IPS DF 6.9 (cell line): Measurements from ENCODE around the gene EFCAB6.

Source experiments
- DNase-seq: peaks from one replicate; pipeline ENCODE4 v3.0.0-alpha.2; 2013; ENCODE audit warnings: low read depth, low spot score
- H3K27ac ChIP-seq: one replicate; pipeline ENCODE4 v1.5.1; 2013; ENCODE audit warnings: low read length, control low read depth
- H3K27me3 ChIP-seq: 2 replicates; pipeline ENCODE4 v1.6.1; 2013; ENCODE audit warnings: mild to moderate bottlenecking, low read length; ENCODE audit not compliant: control insufficient read depth, insufficient read depth
- H3K36me3 ChIP-seq: 2 replicates; pipeline ENCODE4 v1.6.1; 2013; ENCODE audit warnings: low read length; ENCODE audit not compliant: control insufficient read depth, insufficient read depth
- H3K4me1 ChIP-seq: 2 replicates; pipeline ENCODE4 v1.6.1; 2013; ENCODE audit warnings: low read length; ENCODE audit not compliant: control insufficient read depth, insufficient read depth
- H3K4me3 ChIP-seq: 2 replicates; pipeline ENCODE4 v1.5.1; 2013; ENCODE audit warnings: mild to moderate bottlenecking, low read length
- H3K9me3 ChIP-seq: 2 replicates; pipeline ENCODE4 v1.6.1; 2013; ENCODE audit warnings: low read length, inconsistent platforms; ENCODE audit not compliant: control insufficient read depth, insufficient read depth
- WGBS: extraction: QIAGEN DNeasy Blood & Tissue Kit; methylation state at CpG from one replicate; pipeline ENCODE4 v1.1.7; 2013; ENCODE audit warnings: mixed read lengths, missing lambda C conversion rate; ENCODE audit not compliant: insufficient read length, insufficient coverage; 5-methylcytosine and 5-hydroxymethylcytosine counted together

EFCAB6 gene

DNA sequence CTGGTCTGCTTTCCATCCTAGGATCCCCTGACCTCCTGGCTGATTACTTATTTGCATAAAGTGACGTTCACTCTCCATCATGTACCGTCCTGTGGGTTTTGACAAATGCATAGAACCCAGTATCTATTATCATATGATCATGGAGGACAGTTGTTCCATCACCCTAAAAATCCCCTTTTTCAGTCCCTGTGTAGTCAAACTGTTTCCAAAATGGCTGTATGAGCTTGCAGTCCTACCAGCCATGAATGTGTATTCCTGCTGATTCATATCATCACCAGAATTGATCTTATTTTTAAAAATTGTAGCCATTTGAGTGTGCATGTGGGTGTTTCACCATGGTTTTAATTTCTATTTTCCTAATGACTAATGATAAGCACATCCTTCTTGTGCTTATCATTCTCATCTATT is 291.5 kb downstream of the EFCAB6 start:
- H3K4me3 ChIP-seq: no peak overlapping the region
- no CpG with 5 or more reads among the region's 2 CpGs for WGBS
- no peaks in the 10 kb centered on the region for H3K4me1 ChIP-seq
- no peaks in the 10 kb centered on the region for H3K36me3 ChIP-seq
- no peaks in the 10 kb centered on the region for H3K9me3 ChIP-seq
- DNase-seq: no peak
- H3K27me3 ChIP-seq: no peaks in the 10 kb centered on the region
- no peak overlapping the region for H3K27ac ChIP-seq

DNA sequence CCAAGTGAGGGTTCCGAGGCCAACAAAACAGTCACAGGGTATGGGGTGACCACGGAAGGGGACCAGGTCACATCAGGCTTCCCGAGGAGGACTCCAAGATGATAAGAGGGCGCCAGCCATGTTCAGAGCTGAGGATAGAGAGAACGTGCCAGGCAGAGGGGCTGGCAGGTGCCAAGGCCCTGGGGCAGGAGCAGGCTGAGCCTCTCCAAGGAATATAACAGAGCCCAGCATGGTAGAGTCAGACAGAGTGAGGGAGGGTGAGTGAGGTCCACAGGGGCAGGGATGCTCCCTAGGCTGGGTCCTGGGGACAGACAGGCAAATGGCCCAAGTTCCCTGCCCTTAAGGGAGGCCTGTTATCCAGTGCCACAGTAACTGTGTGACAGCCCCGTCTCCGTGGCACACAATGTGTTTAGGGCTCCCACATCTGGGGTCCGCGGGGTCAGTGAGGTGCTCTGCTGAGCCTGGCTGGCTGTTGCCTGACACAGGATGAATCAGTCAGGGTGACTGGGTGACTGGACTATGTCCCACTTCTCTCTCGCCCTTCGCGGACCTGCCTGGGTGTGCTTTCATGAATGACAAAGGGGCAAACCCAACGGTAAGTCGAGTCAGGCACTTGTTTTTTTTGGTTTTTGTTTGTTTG is 295.0 kb downstream of the EFCAB6 start:
- Histone ChIP-seq H3K27ac (no peak overlapping the region), H3K4me1 (peaks cover under 1% of the 10 kb centered on the region; the same call in 1 of the 2 replicates), H3K27me3 (no peaks in the 10 kb centered on the region), H3K9me3 (no peaks in the 10 kb centered on the region), H3K4me3 (no peak overlapping the region), H3K36me3 (no peaks in the 10 kb centered on the region)
- DNase-seq: no peak
- WGBS: no CpG with 5 or more reads among the region's 14 CpGs

DNA sequence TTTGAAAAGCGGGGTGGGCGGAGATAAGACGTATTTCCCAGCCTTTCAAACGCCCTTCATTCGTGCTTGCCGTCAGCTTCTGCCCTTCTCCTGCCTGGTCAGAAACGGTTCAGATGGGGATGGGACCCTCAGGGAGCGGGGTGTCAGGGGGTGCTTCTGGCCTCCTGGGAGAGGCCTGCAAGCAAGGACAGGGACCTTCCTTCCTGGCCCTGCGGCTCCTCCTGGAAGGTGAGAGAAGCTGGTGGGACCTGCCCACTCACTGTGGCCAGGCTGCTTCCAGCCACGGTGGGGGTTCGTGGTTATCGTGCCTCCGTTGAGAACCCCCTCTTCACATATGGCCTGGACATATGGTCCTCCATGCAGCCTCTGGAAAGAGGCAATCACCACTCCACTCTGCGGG is 295.7 kb downstream of the EFCAB6 start:
- no peak for DNase-seq
- no peak overlapping the region for H3K4me3 ChIP-seq
- no peaks in the 10 kb centered on the region for H3K36me3 ChIP-seq
- no peaks in the 10 kb centered on the region for H3K9me3 ChIP-seq
- WGBS: no CpG with 5 or more reads among the region's 14 CpGs
- peaks cover 1% of the 10 kb centered on the region; the same call in 1 of the 2 replicates for H3K4me1 ChIP-seq
- no peaks in the 10 kb centered on the region for H3K27me3 ChIP-seq
- no peak overlapping the region for H3K27ac ChIP-seq

DNA sequence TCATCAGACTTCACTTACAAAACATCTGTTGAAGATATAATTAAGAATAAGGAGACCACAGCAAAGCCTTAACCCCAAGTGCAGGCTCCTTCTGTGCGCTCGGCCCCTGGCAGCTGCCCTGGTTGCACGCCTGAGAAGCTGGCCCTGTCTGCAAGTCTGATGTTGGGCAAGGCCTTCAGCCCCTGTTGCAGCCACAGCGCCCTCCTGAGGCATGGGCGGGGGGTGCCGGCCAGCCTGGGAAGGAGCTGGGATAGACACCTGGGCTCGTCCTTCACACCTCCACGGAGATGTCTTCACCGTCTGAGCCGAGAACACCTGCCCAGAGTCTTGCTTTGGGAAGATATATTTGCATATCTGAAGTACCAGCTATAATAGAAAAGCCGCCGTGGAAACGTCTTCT is 296.2 kb downstream of the EFCAB6 start:
- no peaks in the 10 kb centered on the region; the same call in 1 of the 2 replicates for H3K36me3 ChIP-seq
- H3K27ac ChIP-seq: no peak overlapping the region
- peaks cover 1% of the 10 kb centered on the region; the same call in 1 of the 2 replicates for H3K4me1 ChIP-seq
- no CpG with 5 or more reads among the region's 13 CpGs for WGBS
- no peaks in the 10 kb centered on the region for H3K27me3 ChIP-seq
- no peak for DNase-seq
- H3K4me3 ChIP-seq: no peak overlapping the region
- H3K9me3 ChIP-seq: no peaks in the 10 kb centered on the region

DNA sequence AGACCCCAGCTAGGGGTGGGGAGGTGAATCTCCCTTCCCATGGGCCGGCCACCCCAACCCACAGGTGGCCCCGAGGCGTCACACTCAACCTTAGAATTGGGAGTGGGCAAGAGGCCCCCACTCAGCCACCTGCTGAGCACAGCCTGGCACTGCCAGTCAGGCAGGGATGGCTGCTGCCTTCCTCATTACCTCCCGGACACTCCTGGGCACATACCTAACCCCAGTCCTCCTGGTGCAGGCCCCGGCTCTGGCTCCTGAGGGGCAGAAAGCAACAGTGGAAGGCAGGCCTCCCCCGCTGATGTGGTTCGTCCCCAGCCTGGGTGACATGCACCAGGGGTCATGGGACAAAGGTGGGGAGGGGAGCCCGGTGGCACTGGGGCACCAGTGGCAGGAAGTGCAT is 296.7 kb downstream of the EFCAB6 start:
- Histone ChIP-seq H3K4me1 (peaks cover 1% of the 10 kb centered on the region; the same call in 1 of the 2 replicates), H3K36me3 (no peaks in the 10 kb centered on the region; the same call in 1 of the 2 replicates), H3K27ac (no peak overlapping the region), H3K27me3 (no peaks in the 10 kb centered on the region), H3K4me3 (no peak overlapping the region), H3K9me3 (no peaks in the 10 kb centered on the region)
- no CpG with 5 or more reads among the region's 8 CpGs for WGBS
- DNase-seq: no peak

DNA sequence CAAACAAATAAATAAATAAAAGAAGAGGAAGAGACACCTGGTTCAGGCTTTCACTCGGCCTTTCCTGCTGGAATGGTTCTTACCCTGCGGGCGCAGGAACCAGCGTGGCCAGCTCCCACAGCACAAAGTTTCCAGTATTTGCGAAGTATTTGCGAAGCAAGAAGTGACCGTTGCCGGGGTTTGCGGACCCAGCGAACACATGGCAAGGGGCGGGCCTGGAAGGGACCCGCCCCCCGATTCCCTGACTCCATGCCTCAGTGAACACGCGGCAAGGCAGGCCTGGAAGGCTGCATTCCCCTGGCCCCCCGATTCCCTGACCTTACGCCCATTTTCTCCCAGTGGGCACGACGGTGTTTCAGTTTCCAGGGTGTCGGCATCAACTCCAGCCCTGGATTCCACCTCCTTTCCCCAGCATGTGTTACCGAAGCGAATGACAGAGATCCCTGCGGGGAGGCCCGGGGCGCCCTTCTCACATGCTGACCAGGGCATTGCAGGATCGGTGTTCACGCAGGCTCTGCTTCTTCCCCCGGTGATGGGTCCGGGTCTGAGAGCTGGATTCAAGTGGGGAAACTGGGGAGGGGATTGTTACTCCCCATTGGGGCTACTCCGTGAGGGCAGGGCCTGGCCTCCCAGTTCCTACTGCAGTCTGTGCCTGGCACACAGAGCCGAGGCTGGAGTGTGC is 297.5 kb downstream of the EFCAB6 start:
- no CpG with 5 or more reads among the region's 31 CpGs for WGBS
- Histone ChIP-seq H3K27me3 (no peaks in the 10 kb centered on the region), H3K4me1 (peaks cover 1% of the 10 kb centered on the region; the same call in 1 of the 2 replicates), H3K36me3 (no peaks in the 10 kb centered on the region; the same call in 1 of the 2 replicates), H3K4me3 (no peak overlapping the region), H3K9me3 (no peaks in the 10 kb centered on the region), H3K27ac (no peak overlapping the region)
- DNase-seq: no peak

DNA sequence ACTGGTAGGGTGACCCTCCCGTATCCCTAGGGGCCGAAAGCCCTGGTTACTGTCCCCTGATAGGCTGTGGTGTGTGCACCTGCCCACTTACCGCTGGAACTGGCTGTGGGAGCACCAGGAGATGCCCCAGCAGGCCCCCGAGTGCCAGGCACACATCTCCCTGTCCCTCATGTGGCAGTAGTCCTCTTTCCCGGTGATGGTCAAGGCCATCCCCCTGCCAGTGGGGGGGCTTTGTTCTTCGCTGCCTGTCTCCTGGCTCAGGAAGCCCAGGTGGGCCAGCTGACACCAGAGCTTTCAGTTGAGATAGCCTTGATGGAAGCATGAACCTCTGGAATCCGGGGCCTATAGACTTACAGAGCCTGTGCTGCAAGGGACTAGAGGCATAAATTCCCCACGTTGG is 299.8 kb downstream of the EFCAB6 start:
- no peaks in the 10 kb centered on the region; the same call in 1 of the 2 replicates for H3K36me3 ChIP-seq
- H3K27ac ChIP-seq: no peak overlapping the region
- no peak overlapping the region for H3K4me3 ChIP-seq
- WGBS: no CpG with 5 or more reads among the region's 8 CpGs
- no peaks in the 10 kb centered on the region for H3K27me3 ChIP-seq
- DNase-seq: no peak
- peaks cover 1% of the 10 kb centered on the region; the same call in 1 of the 2 replicates for H3K4me1 ChIP-seq
- H3K9me3 ChIP-seq: no peaks in the 10 kb centered on the region

DNA sequence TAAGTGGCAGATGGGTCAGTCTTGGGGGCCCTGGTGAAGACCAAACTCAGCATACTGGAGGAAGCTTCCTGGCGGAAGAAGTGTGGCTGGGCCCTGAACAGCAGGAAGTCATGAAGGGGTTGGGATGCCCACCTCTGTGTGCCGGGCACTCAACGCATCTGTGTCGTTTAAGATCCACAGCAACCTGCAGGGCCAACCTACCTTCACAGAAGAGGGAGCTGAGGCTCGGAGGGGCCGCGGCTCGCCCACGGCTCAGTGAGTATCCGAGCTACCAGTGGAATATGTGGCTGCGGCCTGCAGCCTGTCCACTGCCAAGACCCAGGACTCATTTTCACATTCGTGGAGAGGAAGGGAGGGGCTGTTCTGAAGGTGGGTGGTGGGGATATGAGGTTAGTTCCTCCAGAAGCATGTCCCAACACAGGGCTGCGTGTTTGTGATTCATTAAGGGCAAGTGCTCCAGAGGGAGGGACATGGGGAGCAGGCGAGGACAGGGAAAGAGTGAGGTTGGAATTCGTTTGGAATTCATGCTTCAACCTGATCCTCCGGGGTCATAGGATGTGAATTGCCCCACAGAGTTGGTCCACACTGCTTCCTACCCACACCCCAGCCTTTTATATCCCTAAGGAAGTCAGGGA is 300.7 kb downstream of the EFCAB6 start:
- H3K27ac ChIP-seq: no peak overlapping the region

DNA sequence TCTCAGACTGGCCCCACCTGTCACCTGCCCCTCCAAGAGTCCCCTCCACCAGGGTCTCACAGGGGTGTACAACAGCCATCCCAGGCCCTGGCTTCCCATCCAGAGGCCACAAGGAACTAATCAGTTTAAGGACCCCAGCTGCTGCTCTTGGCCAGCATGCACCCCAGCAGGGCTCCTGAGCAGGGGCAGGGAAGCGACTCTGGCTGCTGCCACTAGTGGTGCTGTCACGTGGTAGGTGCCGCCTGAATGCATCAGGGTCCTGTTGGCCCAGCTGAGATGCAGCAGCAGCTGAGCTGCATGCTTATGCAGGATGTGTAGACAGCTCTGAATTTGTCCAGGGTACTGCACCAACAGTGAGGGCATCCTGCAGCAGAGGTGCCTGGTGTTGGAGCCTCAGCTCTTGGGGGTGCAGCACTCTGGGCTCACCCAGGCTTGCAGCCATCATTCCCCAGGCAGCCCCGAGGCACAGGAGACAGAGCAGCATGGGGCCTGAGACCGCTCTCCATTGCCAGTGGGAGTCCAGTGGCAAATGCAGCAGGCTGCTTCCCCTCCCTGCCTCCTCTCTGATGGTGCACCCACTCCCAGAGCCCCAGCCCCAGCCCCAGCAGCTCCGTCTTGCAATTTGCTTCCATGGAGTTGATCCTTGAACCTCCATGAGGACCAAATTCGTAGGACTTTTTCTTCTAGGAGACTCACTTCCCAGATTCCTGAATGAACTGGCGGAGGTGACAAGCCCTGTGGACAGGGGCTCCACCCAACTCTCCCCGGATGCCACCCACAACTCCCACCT is 301.6 kb downstream of the EFCAB6 start:
- H3K4me3 ChIP-seq: no peak overlapping the region
- no peaks in the 10 kb centered on the region; the same call in 1 of the 2 replicates for H3K36me3 ChIP-seq
- H3K4me1 ChIP-seq: peaks cover 1% of the 10 kb centered on the region; the same call in 1 of the 2 replicates
- H3K27ac ChIP-seq: no peak overlapping the region
- no peaks in the 10 kb centered on the region for H3K9me3 ChIP-seq
- no CpG with 5 or more reads among the region's 9 CpGs for WGBS
- no peak for DNase-seq
- no peaks in the 10 kb centered on the region for H3K27me3 ChIP-seq

More for the DNA sequence above, 300.7 kb downstream of the EFCAB6 start:
- WGBS: no CpG with 5 or more reads among the region's 16 CpGs
- H3K4me1 ChIP-seq: peaks cover 1% of the 10 kb centered on the region; the same call in 1 of the 2 replicates
- H3K36me3 ChIP-seq: no peaks in the 10 kb centered on the region; the same call in 1 of the 2 replicates
- no peaks in the 10 kb centered on the region for H3K27me3 ChIP-seq
- H3K4me3 ChIP-seq: no peak overlapping the region
- no peaks in the 10 kb centered on the region for H3K9me3 ChIP-seq
- DNase-seq: no peak

DNA sequence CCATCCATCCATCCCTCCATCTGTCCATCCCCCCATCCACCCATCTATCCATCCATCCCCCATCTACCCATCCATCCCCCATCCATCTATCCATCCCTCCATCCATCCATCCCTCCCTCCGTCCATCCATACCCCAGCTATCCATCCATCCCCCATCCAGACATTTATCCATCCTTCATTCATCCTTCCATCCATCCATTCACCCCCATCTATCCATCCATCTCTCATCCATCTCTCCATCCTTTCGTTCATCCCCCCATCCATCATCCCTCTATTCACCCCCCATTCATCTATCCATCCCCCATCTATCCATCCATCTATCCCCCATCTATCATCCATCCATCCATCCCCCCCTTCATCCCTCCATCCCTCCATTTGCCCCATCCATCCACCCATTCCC is 302.8 kb downstream of the EFCAB6 start:
- no peaks in the 10 kb centered on the region for H3K9me3 ChIP-seq
- peaks cover 1% of the 10 kb centered on the region; the same call in 1 of the 2 replicates for H3K4me1 ChIP-seq
- no peak for DNase-seq
- 100% methylated on average over 2 of the region's 2 CpGs for WGBS
- H3K27ac ChIP-seq: no peak overlapping the region
- H3K36me3 ChIP-seq: no peaks in the 10 kb centered on the region; the same call in 1 of the 2 replicates
- H3K4me3 ChIP-seq: no peak overlapping the region
- no peaks in the 10 kb centered on the region for H3K27me3 ChIP-seq
